ENCODE measurements around the gene FBXO46. TPM values are rescaled to one million over a fixed set of nuclear protein-coding genes. Genes with fewer than 3 reads are reported as not detected.

Gene FBXO46
- total and polyA plus RNA-seq, 2 of the 13 experiments (the other 11 are each of a cell fraction or from before 2014, with no cell fraction given), result 6.2 to 6.4 TPM

GRCh38 chr19:45692187-45693105, 38.2 kb downstream of the FBXO46 start, which contains the start of gene QPCTL (continued):
- TF ChIP-seq PATZ1 (CRISPR knock-in tag; IDR thresholded peaks at IDR 0.05) (peak; percentile 20; the same call in 1 of the 2 replicates), RFXANK (CRISPR knock-in tag; IDR thresholded peaks at IDR 0.05) (no peak; the same call in 1 of the 2 replicates), ZNF766 (CRISPR knock-in tag; IDR thresholded peaks at IDR 0.05; ENCODE audit: borderline replicate concordance) (no peak), MXD4 (CRISPR knock-in tag; IDR thresholded peaks at IDR 0.05) (peak; percentile 64; the same call in 1 of the 2 replicates), HMG20B (CRISPR knock-in tag; conservative IDR thresholded peaks at IDR 0.05) (no peak), ZBTB26 (CRISPR knock-in tag; IDR thresholded peaks at IDR 0.05; ENCODE audit: borderline replicate concordance) (no peak), ZNF138 (CRISPR knock-in tag; IDR thresholded peaks at IDR 0.05; ENCODE audit: low read depth) (peak; percentile 75; the same call in 1 of the 2 replicates), ZNF790 (CRISPR knock-in tag; IDR thresholded peaks at IDR 0.05; ENCODE audit: borderline replicate concordance) (peak; percentile 90), ZNF512 (CRISPR knock-in tag; IDR thresholded peaks at IDR 0.05) (no peak), RBM22 (optimal IDR thresholded peaks at IDR 0.05; ENCODE audit: low read length) (no peak), ZMYM3 (CRISPR knock-in tag; IDR thresholded peaks at IDR 0.05) (no peak), SP1 (IDR thresholded peaks at IDR 0.05) (no peak), SP1 (CRISPR knock-in tag; IDR thresholded peaks at IDR 0.05) (peak; percentile 11; the same call in 1 of the 2 replicates), ZNF710 (CRISPR knock-in tag; IDR thresholded peaks at IDR 0.05; ENCODE audit: borderline replicate concordance) (peak; percentile 28; the same call in 1 of the 2 replicates), HHEX (CRISPR knock-in tag; IDR thresholded peaks at IDR 0.05) (no peak), PTBP1 (IDR thresholded peaks at IDR 0.05; ENCODE audit: low read depth, low read length, poor library complexity, severe bottlenecking) (no peak), ZNF333 (CRISPR knock-in tag; IDR thresholded peaks at IDR 0.05; ENCODE audit: borderline replicate concordance) (no peak), CC2D1A (CRISPR knock-in tag; IDR thresholded peaks at IDR 0.05) (0 out of 2 replicates have a peak, but pooled peaks have one; percentile 6), RNF2 (conservative IDR thresholded peaks at IDR 0.05; ENCODE audit: low read depth) (no peak), ZNF577 (CRISPR knock-in tag; IDR thresholded peaks at IDR 0.05; ENCODE audit: borderline replicate concordance, low read depth) (no peak), HNF1B (CRISPR knock-in tag; IDR thresholded peaks at IDR 0.05) (peak; percentile 79)
